Measurements from ENCODE around the gene ADGRG3.

The ADGRG3 gene

DNA sequence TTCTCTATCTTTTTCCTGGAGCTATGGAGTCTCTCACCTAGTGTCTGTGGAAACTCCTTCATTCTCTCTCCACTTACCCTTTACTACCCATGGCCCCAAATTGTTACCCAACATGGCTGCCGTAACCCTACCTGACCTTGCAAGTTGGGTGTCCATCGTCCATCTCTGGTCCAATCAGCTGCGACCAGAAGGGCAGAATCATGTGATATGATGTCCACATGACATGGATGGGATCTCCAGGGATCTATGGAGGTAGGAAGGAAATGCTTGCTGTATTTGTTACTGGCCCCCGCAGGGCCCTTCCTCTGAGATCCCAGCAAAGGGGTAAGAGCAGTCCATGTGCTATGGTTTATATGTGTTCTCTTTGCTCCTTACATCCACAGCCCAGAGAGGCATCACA lies 18.5 kb downstream of the ADGRG3 start:
- Histone ChIP-seq H3K36me3 (replicated peaks; ENCODE audit: insufficient read depth, low read length) (no peaks in the 10 kb centered on the region), H3K27ac (ENCODE audit: low read length) (no peak overlapping the region), H3K79me2 (ENCODE audit: low read length) (no peaks in the 10 kb centered on the region), H3K27me3 (replicated peaks; ENCODE audit: insufficient read depth, low read length) (no peaks in the 10 kb centered on the region), H3K4me1 (ENCODE audit: low read length) (no peaks in the 10 kb centered on the region), H2AFZ (ENCODE audit: low read length) (no peak overlapping the region), H3K4me2 (ENCODE audit: low read depth, low read length) (no peak overlapping the region), H4K20me1 (ENCODE audit: insufficient read depth, low read length) (no peaks in the 10 kb centered on the region), H3K9me3 (replicated peaks; ENCODE audit: insufficient read depth, low read length) (no peaks in the 10 kb centered on the region), H3F3A (ENCODE audit: insufficient read depth, low read length) (no peaks in the 10 kb centered on the region), H3K9me2 (replicated peaks; ENCODE audit: insufficient read depth, low read length) (no peaks in the 10 kb centered on the region), H3K9ac (ENCODE audit: low read length) (no peak overlapping the region), H3K4me3 (ENCODE audit: low read length) (no peak overlapping the region)
- no peak for DNase-seq
- no peak for TF ChIP-seq EZH2phosphoT487 (IDR thresholded peaks at IDR 0.05; ENCODE audit: low read length)
- TF ChIP-seq, protein P1, sequence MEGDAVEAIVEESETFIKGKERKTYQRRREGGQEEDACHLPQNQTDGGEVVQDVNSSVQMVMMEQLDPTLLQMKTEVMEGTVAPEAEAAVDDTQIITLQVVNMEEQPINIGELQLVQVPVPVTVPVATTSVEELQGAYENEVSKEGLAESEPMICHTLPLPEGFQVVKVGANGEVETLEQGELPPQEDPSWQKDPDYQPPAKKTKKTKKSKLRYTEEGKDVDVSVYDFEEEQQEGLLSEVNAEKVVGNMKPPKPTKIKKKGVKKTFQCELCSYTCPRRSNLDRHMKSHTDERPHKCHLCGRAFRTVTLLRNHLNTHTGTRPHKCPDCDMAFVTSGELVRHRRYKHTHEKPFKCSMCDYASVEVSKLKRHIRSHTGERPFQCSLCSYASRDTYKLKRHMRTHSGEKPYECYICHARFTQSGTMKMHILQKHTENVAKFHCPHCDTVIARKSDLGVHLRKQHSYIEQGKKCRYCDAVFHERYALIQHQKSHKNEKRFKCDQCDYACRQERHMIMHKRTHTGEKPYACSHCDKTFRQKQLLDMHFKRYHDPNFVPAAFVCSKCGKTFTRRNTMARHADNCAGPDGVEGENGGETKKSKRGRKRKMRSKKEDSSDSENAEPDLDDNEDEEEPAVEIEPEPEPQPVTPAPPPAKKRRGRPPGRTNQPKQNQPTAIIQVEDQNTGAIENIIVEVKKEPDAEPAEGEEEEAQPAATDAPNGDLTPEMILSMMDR (IDR thresholded peaks at IDR 0.05; ENCODE audit: low read length), result no peak
- no peak for TF ChIP-seq EZH2 (optimal IDR thresholded peaks at IDR 0.05; ENCODE audit: low read depth, low read length)

DNA sequence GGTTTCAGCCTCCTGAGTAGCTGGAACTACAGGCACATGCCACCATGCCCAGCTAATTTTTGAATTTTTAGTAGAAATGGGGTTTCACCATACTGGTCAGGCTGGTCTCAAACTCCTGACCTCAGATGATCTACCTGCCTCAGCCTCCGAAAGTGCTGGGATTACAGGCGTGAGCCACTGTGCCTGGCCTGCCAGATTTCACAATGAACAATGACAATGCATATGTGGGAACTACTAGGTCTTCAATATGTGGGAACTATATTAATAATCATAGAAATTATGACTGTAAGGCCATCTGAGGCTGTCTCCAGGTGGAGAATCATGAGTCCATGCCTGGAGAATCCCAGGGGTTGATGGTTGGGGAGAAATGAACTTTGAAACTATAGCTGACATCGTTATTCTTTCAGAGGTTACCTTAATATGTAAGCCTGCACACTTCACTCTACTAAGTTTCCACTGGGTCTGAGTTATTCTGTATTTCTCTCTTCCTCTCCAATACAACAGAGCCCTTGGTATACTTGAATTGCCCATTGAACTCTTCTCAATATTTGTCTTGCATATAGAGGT lies 19.3 kb downstream of the ADGRG3 start:
- H3K9me2 ChIP-seq (replicated peaks; ENCODE audit: insufficient read depth, low read length), result no peaks in the 10 kb centered on the region
- H3F3A ChIP-seq (ENCODE audit: insufficient read depth, low read length), result no peaks in the 10 kb centered on the region
- H3K36me3 ChIP-seq (replicated peaks; ENCODE audit: insufficient read depth, low read length), result no peaks in the 10 kb centered on the region
- no peak for DNase-seq
- TF ChIP-seq EZH2 (optimal IDR thresholded peaks at IDR 0.05; ENCODE audit: low read depth, low read length) (no peak), EZH2phosphoT487 (IDR thresholded peaks at IDR 0.05; ENCODE audit: low read length) (no peak)
- TF ChIP-seq, protein P1 (IDR thresholded peaks at IDR 0.05; ENCODE audit: low read length), result no peak
- H3K4me2 ChIP-seq (ENCODE audit: low read depth, low read length), result no peak overlapping the region
- no peaks in the 10 kb centered on the region for H3K4me1 ChIP-seq (ENCODE audit: low read length)
- H3K9me3 ChIP-seq (replicated peaks; ENCODE audit: insufficient read depth, low read length), result no peaks in the 10 kb centered on the region
- H3K27me3 ChIP-seq (replicated peaks; ENCODE audit: insufficient read depth, low read length), result no peaks in the 10 kb centered on the region
- H4K20me1 ChIP-seq (ENCODE audit: insufficient read depth, low read length), result no peaks in the 10 kb centered on the region
- H3K9ac ChIP-seq (ENCODE audit: low read length), result no peak overlapping the region
- H2AFZ ChIP-seq (ENCODE audit: low read length), result no peak overlapping the region
- H3K27ac ChIP-seq (ENCODE audit: low read length), result no peak overlapping the region
- H3K79me2 ChIP-seq (ENCODE audit: low read length), result no peaks in the 10 kb centered on the region
- no peak overlapping the region for H3K4me3 ChIP-seq (ENCODE audit: low read length)

DNA sequence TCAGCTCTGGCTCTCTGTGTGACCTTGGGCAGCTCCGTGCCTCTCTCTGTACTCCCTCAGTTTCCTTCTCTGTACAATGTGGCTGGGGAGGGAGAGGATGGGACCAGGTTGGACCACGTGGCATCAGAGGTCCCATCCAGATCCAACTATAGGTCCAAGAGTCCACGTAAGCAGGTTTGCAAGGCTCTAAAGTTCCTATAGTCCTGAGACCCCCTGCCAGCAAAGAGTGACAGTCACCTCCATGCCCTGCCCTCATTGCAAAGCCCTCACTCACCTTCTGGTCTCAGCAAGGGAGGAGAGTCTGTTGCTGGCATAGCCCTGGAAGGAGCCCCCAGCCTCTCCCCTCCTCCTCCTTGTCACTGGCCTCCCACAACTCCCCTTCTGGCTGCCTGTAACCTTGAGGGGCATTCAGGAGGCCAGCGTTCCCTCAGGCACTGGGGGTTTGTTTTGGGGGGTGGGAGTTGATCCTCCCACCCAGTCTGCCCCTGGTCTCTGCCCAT lies 20.4 kb downstream of the ADGRG3 start:
- no peak for TF ChIP-seq EZH2phosphoT487 (IDR thresholded peaks at IDR 0.05; ENCODE audit: low read length)
- TF ChIP-seq, protein P1 (IDR thresholded peaks at IDR 0.05; ENCODE audit: low read length), result no peak
- TF ChIP-seq EZH2 (optimal IDR thresholded peaks at IDR 0.05; ENCODE audit: low read depth, low read length), result no peak
- DNase-seq, result no peak
- no peaks in the 10 kb centered on the region for H3K79me2 ChIP-seq (ENCODE audit: low read length)
- no peak overlapping the region for H2AFZ ChIP-seq (ENCODE audit: low read length)
- no peaks in the 10 kb centered on the region for H3K4me1 ChIP-seq (ENCODE audit: low read length)
- H4K20me1 ChIP-seq (ENCODE audit: insufficient read depth, low read length), result no peaks in the 10 kb centered on the region
- H3K27ac ChIP-seq (ENCODE audit: low read length), result no peak overlapping the region
- no peaks in the 10 kb centered on the region for H3K9me2 ChIP-seq (replicated peaks; ENCODE audit: insufficient read depth, low read length)
- no peaks in the 10 kb centered on the region for H3K36me3 ChIP-seq (replicated peaks; ENCODE audit: insufficient read depth, low read length)
- H3F3A ChIP-seq (ENCODE audit: insufficient read depth, low read length), result no peaks in the 10 kb centered on the region
- no peaks in the 10 kb centered on the region for H3K27me3 ChIP-seq (replicated peaks; ENCODE audit: insufficient read depth, low read length)
- H3K9ac ChIP-seq (ENCODE audit: low read length), result no peak overlapping the region
- no peak overlapping the region for H3K4me3 ChIP-seq (ENCODE audit: low read length)
- H3K4me2 ChIP-seq (ENCODE audit: low read depth, low read length), result no peak overlapping the region
- no peaks in the 10 kb centered on the region for H3K9me3 ChIP-seq (replicated peaks; ENCODE audit: insufficient read depth, low read length)

Measured in MM.1S (cell line).